Calu3 (cell line): ENCODE results near the gene CAVIN4. TPM values are rescaled to one million over a fixed set of nuclear protein-coding genes. Genes with fewer than 3 reads are reported as not detected.

Experiments
- BruUV-seq: library from RNA; stranded (reverse); fragments of 400-500 nt; replicated peaks from 2 replicates; lab custom pipeline; 2021; lab: Mats Ljungman, UMichigan
- CTCF ChIA-PET: fragments of 300-600 bp; sonication (Branson Sonifier 250); formaldehyde crosslinking; loops from one replicate; lab custom pipeline; 2022; ENCODE audit warnings: antibody characterized with exemption; lab: Charles Lee
- DNase-seq: peaks from one replicate; pipeline ENCODE4 v3.0.0; 2022
- H3K27ac Mint-ChIP-seq: one replicate; pipeline ENCODE4 v1.8.0; 2022; ENCODE audit warnings: mixed read lengths; ENCODE audit not compliant: unreplicated experiment
- H3K27me3 Mint-ChIP-seq: one replicate; pipeline ENCODE4 v1.8.0; 2022; ENCODE audit warnings: mixed read lengths; ENCODE audit not compliant: unreplicated experiment
- H3K36me3 Mint-ChIP-seq: one replicate; pipeline ENCODE4 v1.8.0; 2022; ENCODE audit warnings: mild to moderate bottlenecking, moderate library complexity, mixed read lengths; ENCODE audit not compliant: insufficient read depth, unreplicated experiment
- H3K4me1 Mint-ChIP-seq: one replicate; pipeline ENCODE4 v1.8.0; 2022; ENCODE audit warnings: mild to moderate bottlenecking, low read depth, mixed read lengths; ENCODE audit not compliant: unreplicated experiment
- H3K4me3 Mint-ChIP-seq: one replicate; pipeline ENCODE4 v1.8.0; 2022; ENCODE audit warnings: mild to moderate bottlenecking, low read depth, moderate library complexity, mixed read lengths; ENCODE audit not compliant: unreplicated experiment
- H3K9me3 Mint-ChIP-seq: one replicate; pipeline ENCODE4 v1.8.0; 2022; ENCODE audit warnings: low read depth, mixed read lengths; ENCODE audit not compliant: unreplicated experiment
- CTCF ChIP-seq: fragments of 200-600 bp; IDR thresholded peaks from one replicate; pipeline ENCODE4 v1.8.0; 2022; ENCODE audit warnings: antibody characterized with exemption; ENCODE audit not compliant: unreplicated experiment
- intact Hi-C: fragments of 100-400 bp; cut with micrococcal nuclease; formaldehyde crosslinking; loops from one replicate; pipeline ENCODE4 v1.10.0; 2022; ENCODE audit not compliant: unreplicated experiment
- total RNA-seq: library from RNA; stranded (reverse); gene quantifications from 2 replicates; pipeline ENCODE4 v1.2.3, GENCODE V29; 2022

The CAVIN4 gene
- total RNA-seq, 1 experiment from 2014 or later, result 0.52 TPM

DNA sequence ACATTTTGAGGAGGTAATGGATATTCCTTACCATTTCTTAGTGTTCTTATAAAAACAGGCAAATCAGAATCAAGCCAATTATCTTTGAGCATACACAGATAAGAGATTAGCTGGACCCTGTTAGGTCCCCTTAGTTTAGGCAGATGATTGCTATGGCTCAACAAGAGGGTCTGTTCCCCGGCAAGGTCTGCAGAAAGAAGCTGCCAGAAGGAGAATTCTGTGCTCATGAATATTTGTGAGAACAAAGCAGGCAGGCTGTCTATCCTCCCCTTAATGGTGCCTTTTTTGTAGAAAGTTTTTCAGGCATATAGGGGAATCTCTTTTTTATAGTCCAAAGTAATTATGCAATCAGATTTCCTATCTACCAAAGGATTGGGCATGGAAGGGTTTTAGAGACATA lies 27.5 kb downstream of the CAVIN4 start:
- CTCF ChIA-PET, result no interaction called here
- intact Hi-C loops, result no loop called here
- no peak for DNase-seq
- BruUV-seq, result no TSS peak
- Mint-ChIP-seq H3K36me3 (no peaks in the 10 kb centered on the region), H3K9me3 (no peaks in the 10 kb centered on the region), H3K4me3 (no peak overlapping the region), H3K27me3 (no peaks in the 10 kb centered on the region), H3K4me1 (peaks cover 9% of the 10 kb centered on the region), H3K27ac (no peak overlapping the region)
- TF ChIP-seq CTCF, result no peak

GRCh38 chr9:100619194-100619593 lies 41.3 kb downstream of the CAVIN4 start:
- intact Hi-C loops, result no loop called here
- Mint-ChIP-seq H3K36me3 (no peaks in the 10 kb centered on the region), H3K9me3 (peaks cover 3% of the 10 kb centered on the region), H3K4me3 (no peak overlapping the region), H3K27ac (no peak overlapping the region), H3K4me1 (no peaks in the 10 kb centered on the region), H3K27me3 (peaks cover 21% of the 10 kb centered on the region)
- no TSS peak for BruUV-seq
- TF ChIP-seq CTCF, result no peak
- CTCF ChIA-PET, result no interaction called here
- DNase-seq, result no peak

DNA sequence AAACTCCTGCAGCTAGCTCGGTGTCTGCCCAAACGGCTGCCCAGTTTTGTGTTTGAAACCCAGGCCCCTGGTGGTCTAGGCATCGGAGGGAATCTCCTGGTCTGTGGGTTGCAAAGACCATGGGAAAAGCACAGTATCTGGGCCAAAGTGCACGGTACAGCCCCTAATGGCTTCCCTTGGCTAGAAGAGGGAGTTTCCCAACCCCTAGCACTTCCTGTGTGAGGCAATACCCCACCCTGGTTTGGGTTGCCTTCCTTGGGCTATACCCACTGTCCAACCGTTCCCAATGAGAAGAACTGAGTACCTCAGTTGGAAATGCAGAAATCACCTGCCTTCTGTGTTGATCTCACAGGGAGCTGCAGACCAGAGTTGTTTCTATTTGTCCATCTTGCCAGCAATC lies 41.8 kb downstream of the CAVIN4 start:
- H3K4me3 Mint-ChIP-seq, result no peak overlapping the region
- intact Hi-C loops, result no loop called here
- TF ChIP-seq CTCF, result no peak
- DNase-seq, result no peak
- H3K4me1 Mint-ChIP-seq, result no peaks in the 10 kb centered on the region
- H3K27ac Mint-ChIP-seq, result no peak overlapping the region
- H3K9me3 Mint-ChIP-seq, result peaks cover 3% of the 10 kb centered on the region
- no TSS peak for BruUV-seq
- peaks cover 21% of the 10 kb centered on the region for H3K27me3 Mint-ChIP-seq
- no peaks in the 10 kb centered on the region for H3K36me3 Mint-ChIP-seq
- CTCF ChIA-PET, result no interaction called here

DNA sequence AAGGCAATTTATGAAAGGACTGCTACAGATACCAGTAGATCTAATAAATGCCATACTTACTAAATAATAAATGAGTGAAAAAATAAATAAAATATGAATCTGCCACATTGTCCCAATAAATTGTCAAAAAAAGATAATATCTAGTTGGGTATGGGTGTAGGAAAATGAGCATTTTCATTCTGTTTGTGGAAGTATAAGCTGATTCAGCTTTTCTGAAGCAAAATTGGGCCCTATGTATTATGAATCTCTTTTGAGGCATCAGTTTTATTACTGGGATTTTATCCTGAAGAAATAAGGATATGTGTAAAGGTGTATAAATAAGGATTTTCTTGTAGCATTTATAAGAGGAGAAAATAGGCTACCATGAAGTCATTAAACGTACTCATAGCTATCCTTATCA lies 46.1 kb downstream of the CAVIN4 start:
- no peak for DNase-seq
- intact Hi-C loops, result no loop called here
- H3K27ac Mint-ChIP-seq, result no peak overlapping the region
- no peak for TF ChIP-seq CTCF
- no peak overlapping the region for H3K4me3 Mint-ChIP-seq
- no peaks in the 10 kb centered on the region for H3K4me1 Mint-ChIP-seq
- BruUV-seq, result no TSS peak
- no peaks in the 10 kb centered on the region for H3K9me3 Mint-ChIP-seq
- no peaks in the 10 kb centered on the region for H3K36me3 Mint-ChIP-seq
- CTCF ChIA-PET, result no interaction called here
- H3K27me3 Mint-ChIP-seq, result no peaks in the 10 kb centered on the region

- peaks cover 19% of the 10 kb centered on the region for H3K27me3 Mint-ChIP-seq
- intact Hi-C loops, result no loop called here
- no peak overlapping the region for H3K4me3 Mint-ChIP-seq
- H3K36me3 Mint-ChIP-seq, result no peaks in the 10 kb centered on the region
- no TSS peak for BruUV-seq
- H3K4me1 Mint-ChIP-seq, result no peaks in the 10 kb centered on the region
- CTCF ChIA-PET, result no interaction called here
- no peak for TF ChIP-seq CTCF
- DNase-seq, result no peak
- H3K27ac Mint-ChIP-seq, result no peak overlapping the region
- no peaks in the 10 kb centered on the region for H3K9me3 Mint-ChIP-seq
Measured at GRCh38 chr9:100626949-100627348, 49.1 kb downstream of the CAVIN4 start.
